Right ventricle myocardium superior (tissue), 1 donor: ENCODE data around the gene MZT2A. TPM values are rescaled to one million over a fixed set of nuclear protein-coding genes. Genes with fewer than 3 reads are reported as not detected.
"Not testable (repeated sequence)": the region's sequence is repeated elsewhere in the genome, so short reads cannot be mapped to it uniquely, and the experiment has no call there.

Experiments
- ATAC-seq: fragments of 200-7000 bp; cut with Tn5 transposase; one replicate; pipeline ENCODE4 v1.9.1; 2020; ENCODE audit warnings: mild to moderate bottlenecking; ENCODE audit not compliant: poor library complexity
- DNase-seq: peaks from one replicate; pipeline ENCODE4 v3.0.0-alpha.2; 2020
- intact Hi-C: fragments of 100-400 bp; cut with DNase I; formaldehyde crosslinking; loops from one replicate; pipeline ENCODE4 v1.11.2; 2022
- total RNA-seq: library from RNA; stranded (reverse); fragmentation: NEBNext Ultra II Directional; extraction: Animal tissue kit (Norgen Biotek cat#: 25700); gene quantifications from one replicate; pipeline ENCODE4 v1.2.1, GENCODE V29; 2021
- donor health status: DM: no; HTN: yes; CAD: no; lungs with severe emphysema.

The MZT2A gene
- total RNA-seq, 1 donor from 2014 or later = 337 TPM

DNA sequence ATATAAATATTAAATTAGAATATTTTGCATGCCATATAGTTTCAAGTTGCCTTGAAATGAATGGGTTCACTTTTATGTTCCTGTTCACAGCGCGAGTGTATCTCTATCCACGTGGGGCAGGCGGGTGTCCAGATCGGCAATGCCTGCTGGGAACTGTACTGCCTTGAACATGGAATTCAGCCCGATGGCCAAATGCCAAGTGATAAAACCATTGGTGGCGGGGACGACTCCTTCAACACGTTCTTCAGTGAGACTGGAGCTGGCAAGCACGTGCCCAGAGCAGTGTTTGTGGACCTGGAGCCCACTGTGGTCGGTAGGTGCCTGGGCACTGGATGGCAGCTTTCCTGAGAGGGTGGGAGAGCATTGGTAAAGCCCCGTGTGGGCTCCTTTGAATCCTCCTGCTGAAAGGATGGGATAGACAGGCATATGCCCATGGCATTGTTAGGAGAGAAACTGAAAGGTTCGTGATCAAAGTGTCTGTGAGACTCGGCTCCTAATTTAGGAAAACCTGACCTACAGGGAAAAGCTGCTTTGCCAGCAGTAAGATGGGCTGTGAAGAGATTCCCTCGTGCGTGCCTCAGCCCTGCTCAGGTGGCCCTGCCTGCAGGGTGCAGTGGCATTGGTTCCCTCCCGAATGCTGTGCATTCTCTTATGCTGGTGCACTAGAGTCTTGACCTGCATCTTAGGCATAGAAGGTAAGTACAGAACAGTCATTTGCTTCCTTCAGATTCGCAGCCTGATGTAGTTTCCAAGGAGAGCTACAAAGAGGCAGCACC lies 13.9 kb downstream of the MZT2A start:
- intact Hi-C loops = not testable (repeated sequence)
- DNase-seq = peak; percentile 70

GRCh38 chr2:131477227-131477626 lies 15.0 kb downstream of the MZT2A start:
- DNase-seq, ATAC-seq, intact Hi-C loops: not testable (repeated sequence)

More for the DNA sequence above, 13.9 kb downstream of the MZT2A start:
- ATAC-seq = peak; percentile 89

- ATAC-seq, DNase-seq, intact Hi-C loops: not testable (repeated sequence)
Observed at GRCh38 chr2:131476363-131476762, 15.8 kb downstream of the MZT2A start.

- intact Hi-C loops = no loop called here
- DNase-seq (no peak), ATAC-seq (no peak)
Observed at GRCh38 chr2:131475831-131476230, 16.4 kb downstream of the MZT2A start, which contains the start of gene TUBA3D. Gene TUBA3D, plus strand, starts transcription at chr2:131476119. Its CDS starts 81 bp downstream, at chr2:131476200.

- ATAC-seq, intact Hi-C loops, DNase-seq: not testable (repeated sequence)
Observed at GRCh38 chr2:131473266-131473665, 18.9 kb downstream of the MZT2A start.

DNA sequence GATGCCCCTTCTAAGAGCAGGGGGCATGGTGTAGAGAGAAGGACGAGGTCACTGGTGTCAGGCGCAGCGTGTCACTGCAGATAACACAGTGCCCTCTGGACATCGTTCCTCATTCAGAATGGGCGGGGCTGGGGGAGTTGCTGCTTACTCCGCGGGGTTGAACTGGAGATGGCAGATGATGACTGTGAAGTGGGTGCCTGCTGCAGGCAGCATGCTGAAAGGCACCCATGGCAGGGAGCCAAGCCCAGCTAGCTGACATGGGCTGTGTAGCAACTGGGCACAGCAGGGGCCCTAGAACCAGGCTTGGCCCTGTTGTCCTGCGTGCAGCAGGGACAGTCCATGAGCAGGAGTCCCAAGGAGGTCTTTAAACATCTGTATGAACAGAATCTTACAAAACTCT lies 20.6 kb downstream of the MZT2A start:
- intact Hi-C loops = not testable (repeated sequence)
- DNase-seq (peak; percentile 88), ATAC-seq (peak; percentile 96)

- intact Hi-C loops, DNase-seq: not testable (repeated sequence)
- peak; percentile 27 for ATAC-seq
Observed at GRCh38 chr2:131470944-131471343, 21.3 kb downstream of the MZT2A start.

DNA sequence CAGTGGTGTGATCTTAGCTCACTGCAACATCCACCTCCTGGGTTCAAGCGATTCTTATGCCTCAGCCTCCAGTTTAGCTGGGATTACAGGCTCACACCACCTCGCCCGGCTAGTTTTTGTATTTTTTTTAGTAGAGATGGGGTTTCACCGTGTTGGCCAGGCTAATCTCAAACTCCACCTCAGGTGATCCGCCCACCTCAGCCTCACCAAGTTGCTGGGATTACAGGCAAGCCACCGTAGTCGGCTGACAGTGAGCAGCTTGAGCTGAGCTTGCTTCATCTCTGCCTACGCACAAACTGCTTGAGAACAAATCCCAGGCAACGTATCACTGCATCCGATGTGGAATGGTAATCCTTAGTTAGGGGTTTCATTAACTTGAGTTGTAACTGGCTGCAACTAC lies 24.5 kb downstream of the MZT2A start:
- ATAC-seq, intact Hi-C loops, DNase-seq: not testable (repeated sequence)

- intact Hi-C loops, ATAC-seq, DNase-seq: not testable (repeated sequence)
Observed at GRCh38 chr2:131454914-131455313, 37.3 kb downstream of the MZT2A start.

DNA sequence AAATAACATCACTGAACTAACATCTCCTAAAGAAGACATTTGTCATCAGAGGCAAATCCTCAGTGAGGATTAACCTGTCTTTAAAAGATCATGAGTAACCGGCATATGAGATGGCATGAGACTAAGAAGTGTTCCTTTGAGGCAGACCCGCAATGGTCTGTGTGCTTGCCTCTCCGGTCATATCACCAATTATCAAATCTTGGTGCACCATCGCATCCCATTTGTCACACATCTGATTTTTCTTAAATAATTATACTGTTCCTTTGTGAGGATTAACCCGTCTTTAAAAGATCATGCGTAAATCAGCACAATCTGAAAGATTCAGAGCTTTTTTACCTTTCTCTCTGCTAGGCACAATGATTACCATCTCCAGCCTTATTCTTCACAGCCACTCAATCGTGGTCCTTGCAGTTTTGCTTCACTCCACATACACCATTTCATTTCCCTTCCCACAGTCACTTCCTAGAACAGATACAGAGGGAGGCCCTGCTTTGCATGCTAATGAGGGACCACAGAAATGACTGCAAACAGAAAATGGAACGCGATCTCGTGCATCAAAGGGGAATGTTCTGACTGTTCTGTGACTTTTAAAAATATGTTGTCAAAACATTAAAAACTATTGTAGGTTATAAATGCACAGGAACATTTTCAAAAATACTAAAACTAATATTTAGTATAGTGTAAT lies 40.8 kb downstream of the MZT2A start:
- ATAC-seq, DNase-seq, intact Hi-C loops: not testable (repeated sequence)

DNA sequence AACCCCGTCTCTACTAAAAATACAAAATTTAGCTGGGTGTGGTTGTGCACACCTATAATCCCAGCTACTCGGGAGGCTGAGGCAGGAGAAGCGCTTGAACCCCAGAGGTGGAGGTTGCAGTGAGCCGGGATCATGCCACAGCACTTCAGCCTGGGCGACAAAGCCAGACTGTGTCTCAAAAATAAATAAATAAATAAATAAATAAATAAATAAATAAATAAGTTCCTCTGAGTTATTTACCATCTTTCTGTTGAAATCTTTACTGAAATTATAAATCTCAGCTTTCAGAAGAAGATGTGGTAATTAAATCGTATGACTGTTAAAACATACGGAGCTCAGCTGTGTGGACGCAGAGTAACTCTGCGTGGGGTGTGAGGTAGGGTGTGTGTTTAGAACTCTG lies 44.2 kb downstream of the MZT2A start:
- DNase-seq, intact Hi-C loops, ATAC-seq: not testable (repeated sequence)

- ATAC-seq = no peak
- intact Hi-C loops = no loop called here
Observed at GRCh38 chr2:131445896-131446295, 46.3 kb downstream of the MZT2A start.

DNA sequence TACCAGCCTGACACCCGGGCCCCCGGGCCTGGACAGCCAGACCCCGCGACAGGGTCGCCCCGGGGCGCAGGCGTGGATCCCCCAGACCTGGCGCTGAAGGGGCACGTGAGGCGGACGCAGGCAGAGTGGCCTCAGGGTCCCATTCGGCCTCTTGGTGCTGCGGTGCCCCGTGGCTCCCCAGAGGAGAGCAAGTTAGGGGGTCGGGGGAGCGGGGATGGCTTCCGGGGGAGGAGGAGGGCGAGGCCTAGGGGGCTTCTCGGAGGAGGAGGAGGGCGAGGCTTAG lies 46.7 kb downstream of the MZT2A start:
- ATAC-seq, DNase-seq, intact Hi-C loops: not testable (repeated sequence)

More at GRCh38 chr2:131445896-131446295, 46.3 kb downstream of the MZT2A start:
- DNase-seq = no peak

DNA sequence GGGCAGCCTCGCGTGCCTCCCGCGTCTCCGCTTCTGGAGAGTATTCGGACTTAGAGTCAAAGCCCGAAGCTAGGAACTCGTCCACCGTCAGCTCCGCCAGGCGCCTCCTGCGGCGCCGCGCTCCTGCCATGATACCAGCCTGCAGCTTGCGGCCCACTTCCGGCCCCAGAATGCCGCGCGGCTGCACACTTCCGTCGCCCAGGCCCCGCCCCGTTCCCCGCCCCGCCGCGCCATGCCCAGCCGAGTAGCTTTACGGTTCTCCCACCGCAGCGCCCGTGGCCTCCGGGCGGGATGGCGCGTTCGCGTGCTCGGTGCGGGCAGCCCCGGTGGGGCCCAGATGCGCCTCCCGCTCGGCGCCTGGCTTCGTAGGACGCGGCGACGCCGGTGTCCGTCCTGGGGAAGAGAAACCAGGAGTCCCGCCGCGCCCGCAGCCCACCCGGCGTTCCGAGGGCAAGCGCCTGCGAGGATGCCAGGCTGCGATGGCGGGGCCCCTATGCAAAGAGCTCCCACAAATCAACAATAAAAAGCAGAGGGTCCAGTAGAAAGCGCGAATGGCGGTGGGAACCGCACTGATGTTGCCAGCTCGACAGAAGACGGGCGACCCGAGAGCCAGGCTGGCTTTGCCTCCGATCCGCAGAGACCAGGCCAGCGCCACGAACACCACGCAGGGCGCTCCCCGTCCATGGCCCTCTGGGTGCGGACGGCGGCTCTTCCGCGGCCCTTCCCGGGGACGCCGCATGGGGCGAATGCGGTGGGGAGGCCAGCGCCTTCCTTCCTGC lies 47.3 kb downstream of the MZT2A start:
- ATAC-seq, intact Hi-C loops, DNase-seq: not testable (repeated sequence)

DNA sequence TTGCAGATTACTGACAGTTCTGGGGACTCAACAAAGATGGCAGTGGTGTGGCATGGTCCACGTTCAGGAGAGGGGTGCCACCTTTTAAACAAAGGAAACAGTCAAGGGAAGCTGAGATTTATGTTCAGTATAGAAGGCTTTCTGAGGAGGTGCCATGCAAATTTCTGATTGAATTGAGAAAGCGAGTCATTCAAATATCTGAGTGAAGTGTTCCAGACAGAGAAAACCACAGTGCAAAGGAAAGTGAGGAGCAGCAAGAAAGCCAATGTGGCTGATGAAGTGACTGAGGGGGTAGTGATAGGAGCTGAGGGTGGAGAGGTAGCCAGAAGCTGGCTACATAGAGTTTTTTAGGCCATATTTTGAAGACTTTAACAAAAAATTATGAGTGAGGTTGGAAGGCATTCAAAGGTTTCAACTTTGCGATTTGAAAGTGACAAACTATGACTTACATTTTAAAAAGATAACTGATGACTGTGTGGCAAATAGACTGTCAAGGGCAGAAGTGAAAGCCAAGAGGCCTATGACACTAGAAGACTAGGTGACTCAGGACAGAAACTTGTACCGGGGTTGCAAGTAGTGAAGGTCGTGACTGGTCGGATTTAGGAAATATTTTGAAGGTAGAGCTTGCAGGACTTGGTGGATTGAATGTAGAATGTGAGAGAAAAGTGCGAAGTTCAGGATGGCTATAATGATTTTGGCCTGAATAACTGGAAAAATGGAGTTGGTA lies 51.3 kb downstream of the MZT2A start:
- ATAC-seq, intact Hi-C loops: not testable (repeated sequence)

More for the DNA sequence above, 51.3 kb downstream of the MZT2A start:
- not testable (repeated sequence) for DNase-seq
